A549 (cell line): ENCODE results near the gene GCDH. TPM values are rescaled to one million over a fixed set of nuclear protein-coding genes. Genes with fewer than 3 reads are reported as not detected.
A peak's percentile ranks its signal among the peaks of the same experiment; 100 is the strongest.
"Not testable (repeated sequence)": the region's sequence is repeated elsewhere in the genome, so short reads cannot be mapped to it uniquely, and the experiment has no call there.

Experiments used
- ATAC-seq, 2 experiments: fragments of 200-7000 bp in 1 of 2; fragments of >200 bp in 1 of 2; cut with Nextera tagmentation in 1 of 2; cut with Tn5 transposase in 1 of 2; 3 replicates each; pipeline versions ENCODE4 v1.8.0 to v1.9.1; 2018 to 2020; ENCODE audit warnings: mild to moderate bottlenecking in 1 of 2, moderate library complexity in 1 of 2
- CTCF ChIA-PET: fragments of 300-600 bp; sonication (Branson Sonifier 250); formaldehyde crosslinking; extraction: SDS; loops from one replicate; lab custom pipeline; 2021; ENCODE audit warnings: antibody characterized with exemption, inconsistent platforms; lab: Yijun Ruan, JAX
- POLR2A ChIA-PET: fragments of 350-600 bp; formaldehyde crosslinking; extraction: SDS; loops from one replicate; lab custom pipeline; 2021; ENCODE audit warnings: antibody characterized with exemption, inconsistent platforms; lab: Yijun Ruan, JAX
- DNase-seq, 2 experiments: peaks; one replicate each; pipeline versions ENCODE4 v3.0.0 to v3.0.0-alpha.2; 2011 to 2016; ENCODE audit warnings: low read depth in 1 of 2, low spot score in 1 of 2
- FAIRE-seq: peaks from 2 replicates; lab custom pipeline; 2011; peaks lifted over from hg19 to GRCh38; lab: Jason Lieb, UNC
- H3K27ac ChIP-seq, 2 experiments: fragments of >200 bp; sonication (Bioruptor Twin); formaldehyde crosslinking; 3 replicates each; pipeline ENCODE4 v1.5.1; 2016 to 2017
- H3K4me1 ChIP-seq: fragments of >200 bp; sonication (Bioruptor Twin); formaldehyde crosslinking; 3 replicates; pipeline ENCODE4 v1.6.1; 2016
- H3K4me2 ChIP-seq: fragments of >200 bp; sonication (Bioruptor Twin); formaldehyde crosslinking; 3 replicates; pipeline ENCODE4 v1.6.1; 2016
- H3K4me3 ChIP-seq: fragments of >200 bp; sonication (Bioruptor Twin); formaldehyde crosslinking; 3 replicates; pipeline ENCODE4 v1.5.1; 2016
- H3K9me3 ChIP-seq: fragments of >200 bp; sonication (Bioruptor Twin); formaldehyde crosslinking; 3 replicates; pipeline ENCODE4 v1.6.1; 2016
- ATOH8 ChIP-seq: fragments of 250-450 bp; sonication (Bioruptor Pico); IDR thresholded peaks from 2 replicates; pipeline ENCODE4 v1.5.0; 2020; ENCODE audit warnings: low read depth, mild to moderate bottlenecking, moderate library complexity
- CBX2 ChIP-seq: fragments of 200-600 bp; sonication (generic); IDR thresholded peaks from 2 replicates; pipeline ENCODE4 v1.6.1; 2016; ENCODE audit warnings: low read depth, mild to moderate bottlenecking, borderline replicate concordance
- CEBPB ChIP-seq, 2 experiments: fragments of >200 bp in 1 of 2; sonication (Bioruptor Twin) in 1 of 2; formaldehyde crosslinking in 1 of 2; IDR thresholded peaks; 2 replicates each; pipeline ENCODE4 v1.6.1; 2012 to 2016
- CHD2 ChIP-seq: fragments of 150-350 bp; IDR thresholded peaks from 2 replicates; pipeline ENCODE4 v1.6.1; 2014; ENCODE audit warnings: low read length; ENCODE audit not compliant: partially characterized antibody
- EHF ChIP-seq: fragments of 250-450 bp; sonication (Bioruptor Pico); IDR thresholded peaks from 2 replicates; pipeline ENCODE4 v1.5.0; 2020; ENCODE audit warnings: mild to moderate bottlenecking
- EP300 ChIP-seq, 2 experiments: fragments of >200 bp; sonication (Bioruptor Twin); formaldehyde crosslinking; IDR thresholded peaks; 2 replicates in 1 of 2; 3 replicates in 1 of 2; pipeline ENCODE4 v1.6.1; 2016 to 2017
- FOSB ChIP-seq: fragments of 250-450 bp; sonication (Bioruptor Pico); IDR thresholded peaks from 2 replicates; pipeline ENCODE4 v1.5.0; 2020; ENCODE audit warnings: mild to moderate bottlenecking, moderate library complexity
- FOSL2 ChIP-seq, 2 experiments: fragments of 450-650 bp in 1 of 2; fragments of >200 bp in 1 of 2; sonication (Bioruptor Twin) in 1 of 2; formaldehyde crosslinking; IDR thresholded peaks; 2 replicates each; pipeline versions ENCODE4 v1.5.0 to v1.6.1; 2016 to 2020; ENCODE audit warnings: mild to moderate bottlenecking in 1 of 2, moderate library complexity in 1 of 2
- HES2 ChIP-seq: fragments of >200 bp; sonication (Bioruptor Twin); formaldehyde crosslinking; IDR thresholded peaks from 2 replicates; pipeline ENCODE4 v1.6.1; 2016
- HMGXB4 ChIP-seq: fragments of 250-450 bp; sonication (Bioruptor Pico); IDR thresholded peaks from 2 replicates; pipeline ENCODE4 v1.5.0; 2021; ENCODE audit warnings: mild to moderate bottlenecking, moderate library complexity, borderline replicate concordance
- HOXB13 ChIP-seq: fragments of 250-450 bp; sonication (Bioruptor Pico); IDR thresholded peaks from 2 replicates; pipeline ENCODE4 v1.5.0; 2020; ENCODE audit warnings: low read depth, mild to moderate bottlenecking, moderate library complexity
- JUN ChIP-seq, 2 experiments: fragments of >200 bp; sonication (Bioruptor Twin); formaldehyde crosslinking; IDR thresholded peaks; 2 replicates in 1 of 2; 3 replicates in 1 of 2; pipeline ENCODE4 v1.6.1; 2016 to 2017
- KDM5A ChIP-seq: fragments of 200-600 bp; sonication (generic); IDR thresholded peaks from 2 replicates; pipeline ENCODE4 v1.6.1; 2016; ENCODE audit warnings: antibody characterized with exemption, mild to moderate bottlenecking
- MAZ ChIP-seq: fragments of 150-350 bp; IDR thresholded peaks from 2 replicates; pipeline ENCODE4 v1.6.1; 2014; ENCODE audit warnings: antibody characterized with exemption, low read depth, low read length, borderline replicate concordance
- POLR2AphosphoS2 ChIP-seq: conservative IDR thresholded peaks from 2 replicates; pipeline ENCODE4 v1.6.1; 2012; ENCODE audit warnings: low read length, improper control_type of control experiment, inconsistent platforms
- REST ChIP-seq: fragments of 200-600 bp; sonication (generic); IDR thresholded peaks from 2 replicates; pipeline ENCODE4 v1.6.1; 2016; ENCODE audit warnings: antibody characterized with exemption, mild to moderate bottlenecking, moderate library complexity
- SREBF2 ChIP-seq: fragments of 450-650 bp; IDR thresholded peaks from 2 replicates; pipeline ENCODE4 v1.6.1; 2014; ENCODE audit warnings: mild to moderate bottlenecking, moderate library complexity
- USF2 ChIP-seq: fragments of 450-650 bp; IDR thresholded peaks from 2 replicates; pipeline ENCODE4 v1.6.1; 2014; ENCODE audit warnings: antibody characterized with exemption
- ZFP36 ChIP-seq: fragments of 450-650 bp; IDR thresholded peaks from 2 replicates; pipeline ENCODE4 v1.6.1; 2014; ENCODE audit warnings: borderline replicate concordance; ENCODE audit not compliant: partially characterized antibody
- WGBS: methylation state at CpG from one replicate; pipeline ENCODE4 v1.1.6; 2017; ENCODE audit errors: missing lambda C conversion rate; 5-methylcytosine and 5-hydroxymethylcytosine counted together
- polyA plus RNA-seq, 4 experiments: library from polyadenylated mRNA; depleted of rRNA in 3 of 4; stranded (reverse); fragments of >200 nt; fragmentation: RNase III in 1 of 4; extraction: RNeasy Plus Mini Kit Qiagen cat#74134 plus additional on column Dnase treatment in 1 of 4; gene quantifications; 2 replicates in 3 of 4; 3 replicates in 1 of 4; pipeline ENCODE4 v1.2.3, GENCODE V29; 2011 to 2017

GCDH gene
- polyA plus RNA-seq, 2 of the 4 experiments (the other 2 are of a cell fraction) = 8.8 to 15.2 TPM

GRCh38 chr19:12886969-12887747 is 3.8 kb upstream of the GCDH start, which contains the start of gene KLF1 (continued):
- TF ChIP-seq HMGXB4 = no peak
- no peak for TF ChIP-seq SREBF2
- no peak for TF ChIP-seq CEBPB (IDR thresholded peaks at IDR 0.05)
- no peak for TF ChIP-seq HES2

GRCh38 chr19:12888006-12888603 is 2.9 kb upstream of the GCDH start:
- CTCF ChIA-PET = interaction anchor here (0.6 to 0.7 kb wide), 2 partner anchors 27 to 92 kb away, joined by 3 read pairs; no protein-coding TSS in a partner anchor

GRCh38 chr19:12890299-12890786 is 617 bp upstream of the GCDH start:
- peak overlapping the region; percentile 94 for H3K4me2 ChIP-seq
- POLR2A ChIA-PET = interaction anchor here (0.6 to 1.8 kb wide), 3 partner anchors 9 to 54 kb away, joined by 3 to 8 read pairs (median 6); partner anchors contain the start of gene DNASE2
- not testable (repeated sequence) for H3K4me3 ChIP-seq, H3K9me3 ChIP-seq, DNase-seq, H3K27ac ChIP-seq, H3K4me1 ChIP-seq, FAIRE-seq
- ATAC-seq = 0 out of 6 replicates have a peak, but pooled peaks of 1 of the 2 experiments have one; percentile 1
- CTCF ChIA-PET = interaction anchor here (0.8 to 1.5 kb wide), 4 partner anchors 9 to 130 kb away, joined by 3 to 6 read pairs (median 4); partner anchors contain the start of gene DNASE2
- 50% methylated on average over 10 of the region's 10 CpGs for WGBS

More at GRCh38 chr19:12888006-12888603, 2.9 kb upstream of the GCDH start:
- TF ChIP-seq EHF (CRISPR knock-in tag) (no peak), FOSB (CRISPR knock-in tag) (no peak), HOXB13 (no peak), USF2 (no peak), CHD2 (no peak), KDM5A (no peak), FOSL2 (IDR thresholded peaks at IDR 0.05) (no peak), FOSL2 (CRISPR knock-in tag; IDR thresholded peaks at IDR 0.05) (no peak)
- TF ChIP-seq, all 56 proteins: peak for 0
- FAIRE-seq (no peak), ATAC-seq (no peak), DNase-seq (no peak)
- H3K4me3 ChIP-seq = no peak overlapping the region
- 47% methylated on average over 5 of the region's 5 CpGs for WGBS
- peaks cover 3% of the 10 kb centered on the region; the same call in 1 of the 3 replicates for H3K4me1 ChIP-seq
- H3K4me2 ChIP-seq = no peak overlapping the region
- peaks cover 9% of the 10 kb centered on the region; the same call in 2 of the 3 replicates for H3K9me3 ChIP-seq
- no peak overlapping the region for H3K27ac ChIP-seq
- POLR2A ChIA-PET = no interaction called here

- FAIRE-seq = no peak
- Histone ChIP-seq H3K27ac (peak overlapping the region; percentile 49 to 79; a peak in 4 of 6 replicates), H3K9me3 (no peaks in the 10 kb centered on the region), H3K4me2 (peak overlapping the region; percentile 84), H3K4me3 (peak overlapping the region; percentile 93), H3K4me1 (peaks cover 3% of the 10 kb centered on the region; the same call in 1 of the 3 replicates)
- no peak for TF ChIP-seq REST
- no peak for TF ChIP-seq MAZ
- TF ChIP-seq POLR2AphosphoS2 = no peak
- TF ChIP-seq ATOH8 (CRISPR knock-in tag) = no peak
- TF ChIP-seq JUN (IDR thresholded peaks at IDR 0.05) = no peak
- no peak for TF ChIP-seq ZFP36
- no peak for TF ChIP-seq CBX2
- no peak for TF ChIP-seq EP300 (IDR thresholded peaks at IDR 0.05)
- no peak for DNase-seq
- whole genome bisulfite sequencing = 60% methylated on average over 1 of the region's 26 CpGs
- ChIA-PET POLR2A (interaction anchor here (0.7 to 1.8 kb wide), 4 partner anchors 10 to 42 kb away, joined by 3 to 8 read pairs (median 3); partner anchors contain the start of genes DNASE2, FARSA and SYCE2), CTCF (interaction anchor here (0.6 to 1.5 kb wide), 3 partner anchors 74 to 1595 kb away, joined by 3 to 6 read pairs (median 4); no protein-coding TSS in a partner anchor)
- ATAC-seq = no peak; a peak in 1 of 6 replicates
Measured at GRCh38 chr19:12891553-12892021, 627 bp downstream of the GCDH start.
